ENCODE measurements around the gene TSGA10IP.

DNA sequence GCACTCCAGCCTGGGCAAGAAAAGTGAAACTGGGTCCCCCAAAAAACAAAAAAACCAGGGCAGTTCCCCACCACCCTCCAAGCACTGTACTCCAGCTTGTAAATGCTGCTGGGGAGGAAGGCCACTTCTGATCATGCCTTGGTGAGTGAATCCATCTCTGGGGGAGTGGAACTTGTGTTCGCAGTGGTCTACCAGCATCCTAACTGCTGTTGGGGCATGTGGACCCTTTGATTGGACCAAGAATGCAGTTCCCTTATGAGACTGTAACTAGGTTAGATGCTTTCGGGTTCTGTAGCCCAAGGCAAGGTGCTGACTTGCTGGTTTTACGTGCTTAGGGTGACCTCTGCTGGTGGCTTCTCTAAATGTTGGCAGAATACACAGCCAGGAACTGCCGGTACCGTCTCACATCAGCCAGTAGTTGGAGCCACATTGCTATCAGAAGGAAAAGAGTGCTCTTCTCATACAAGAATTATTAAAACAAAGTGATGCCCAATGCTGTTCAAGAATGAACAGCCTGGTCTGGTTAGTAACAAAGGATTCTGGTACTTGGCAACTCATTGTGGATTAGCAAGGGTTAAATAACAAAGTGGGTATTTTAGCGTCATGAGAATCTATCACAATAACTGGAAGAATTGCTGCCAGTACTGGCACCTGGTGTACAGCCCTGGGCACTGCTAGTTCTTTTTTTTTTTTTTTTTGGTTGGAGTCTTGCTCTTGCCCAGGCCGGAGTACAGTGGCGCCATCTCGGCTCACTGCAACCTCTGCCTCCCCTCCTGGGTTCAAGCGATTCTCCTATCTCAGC is 43.7 kb downstream of the TSGA10IP start:
- TF ChIP-seq, protein P1, sequence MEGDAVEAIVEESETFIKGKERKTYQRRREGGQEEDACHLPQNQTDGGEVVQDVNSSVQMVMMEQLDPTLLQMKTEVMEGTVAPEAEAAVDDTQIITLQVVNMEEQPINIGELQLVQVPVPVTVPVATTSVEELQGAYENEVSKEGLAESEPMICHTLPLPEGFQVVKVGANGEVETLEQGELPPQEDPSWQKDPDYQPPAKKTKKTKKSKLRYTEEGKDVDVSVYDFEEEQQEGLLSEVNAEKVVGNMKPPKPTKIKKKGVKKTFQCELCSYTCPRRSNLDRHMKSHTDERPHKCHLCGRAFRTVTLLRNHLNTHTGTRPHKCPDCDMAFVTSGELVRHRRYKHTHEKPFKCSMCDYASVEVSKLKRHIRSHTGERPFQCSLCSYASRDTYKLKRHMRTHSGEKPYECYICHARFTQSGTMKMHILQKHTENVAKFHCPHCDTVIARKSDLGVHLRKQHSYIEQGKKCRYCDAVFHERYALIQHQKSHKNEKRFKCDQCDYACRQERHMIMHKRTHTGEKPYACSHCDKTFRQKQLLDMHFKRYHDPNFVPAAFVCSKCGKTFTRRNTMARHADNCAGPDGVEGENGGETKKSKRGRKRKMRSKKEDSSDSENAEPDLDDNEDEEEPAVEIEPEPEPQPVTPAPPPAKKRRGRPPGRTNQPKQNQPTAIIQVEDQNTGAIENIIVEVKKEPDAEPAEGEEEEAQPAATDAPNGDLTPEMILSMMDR (IDR thresholded peaks at IDR 0.05 in 4 of 5, conservative IDR thresholded peaks at IDR 0.05 in 1 of 5) = peak; percentile 88 to 98 (median 93)
- TF ChIP-seq POLR2A (IDR thresholded peaks at IDR 0.05) = no peak

Measured in gastrocnemius medialis (tissue), 4 donors.